Fibroblast of lung (primary cell): ENCODE results near the gene MAGED2.
"Not testable (repeated sequence)": the region's sequence is repeated elsewhere in the genome, so short reads cannot be mapped to it uniquely, and the experiment has no call there.

Experiments used
- EZH2 ChIP-seq: IDR thresholded peaks from 2 replicates; pipeline ENCODE4 v1.5.1; 2012; ENCODE audit warnings: low read length, control low read depth, mild to moderate bottlenecking; ENCODE audit errors: missing control alignments
- TF ChIP-seq, protein P1 (sequence below), 2 donors: IDR thresholded peaks in 1 of 2; conservative IDR thresholded peaks in 1 of 2; 1 replicate in 1 of 2; 2 replicates in 1 of 2; pipeline ENCODE4 v1.5.1; 2011 to 2012; ENCODE audit warnings: low read length in 2 of 2, control low read depth in 1 of 2, inconsistent platforms in 1 of 2, low read depth in 1 of 2, mild to moderate bottlenecking in 1 of 2

DNA sequence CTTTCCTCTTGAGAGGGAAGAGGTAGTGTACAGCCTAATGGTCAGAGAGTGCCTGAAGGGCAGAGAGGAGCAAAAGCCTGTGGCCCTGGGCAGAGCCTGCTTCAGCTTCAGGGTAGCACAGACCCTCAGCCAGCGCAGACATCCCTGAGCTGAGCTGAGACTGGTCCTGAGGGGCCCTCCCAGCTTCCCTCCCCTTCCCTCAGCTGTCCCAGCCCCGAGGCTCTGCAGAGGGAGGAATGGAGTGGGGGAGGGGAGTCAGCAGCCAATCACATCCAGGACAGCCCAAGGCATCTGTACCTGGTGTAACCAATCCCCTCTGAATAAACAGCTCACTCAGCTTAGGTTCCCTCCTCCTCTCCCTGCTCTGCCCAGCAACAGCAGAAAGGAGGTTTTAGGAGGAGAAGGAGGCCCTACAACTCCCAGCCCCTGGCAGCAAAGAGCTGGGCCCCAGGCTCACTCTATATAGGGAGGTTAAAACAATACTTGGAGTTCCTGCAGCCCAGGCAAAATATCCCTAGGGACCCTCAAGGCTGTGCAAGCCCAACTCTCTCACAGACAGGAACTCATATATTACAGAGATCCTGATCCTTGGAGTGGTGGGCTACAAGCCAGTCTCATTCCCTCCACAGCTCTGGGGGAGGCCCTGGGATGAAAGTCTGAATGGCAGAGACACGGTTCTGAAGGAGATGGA is 33.8 kb downstream of the MAGED2 start:
- TF ChIP-seq, protein P1, sequence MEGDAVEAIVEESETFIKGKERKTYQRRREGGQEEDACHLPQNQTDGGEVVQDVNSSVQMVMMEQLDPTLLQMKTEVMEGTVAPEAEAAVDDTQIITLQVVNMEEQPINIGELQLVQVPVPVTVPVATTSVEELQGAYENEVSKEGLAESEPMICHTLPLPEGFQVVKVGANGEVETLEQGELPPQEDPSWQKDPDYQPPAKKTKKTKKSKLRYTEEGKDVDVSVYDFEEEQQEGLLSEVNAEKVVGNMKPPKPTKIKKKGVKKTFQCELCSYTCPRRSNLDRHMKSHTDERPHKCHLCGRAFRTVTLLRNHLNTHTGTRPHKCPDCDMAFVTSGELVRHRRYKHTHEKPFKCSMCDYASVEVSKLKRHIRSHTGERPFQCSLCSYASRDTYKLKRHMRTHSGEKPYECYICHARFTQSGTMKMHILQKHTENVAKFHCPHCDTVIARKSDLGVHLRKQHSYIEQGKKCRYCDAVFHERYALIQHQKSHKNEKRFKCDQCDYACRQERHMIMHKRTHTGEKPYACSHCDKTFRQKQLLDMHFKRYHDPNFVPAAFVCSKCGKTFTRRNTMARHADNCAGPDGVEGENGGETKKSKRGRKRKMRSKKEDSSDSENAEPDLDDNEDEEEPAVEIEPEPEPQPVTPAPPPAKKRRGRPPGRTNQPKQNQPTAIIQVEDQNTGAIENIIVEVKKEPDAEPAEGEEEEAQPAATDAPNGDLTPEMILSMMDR (conservative IDR thresholded peaks at IDR 0.05 in 1 of 2, IDR thresholded peaks at IDR 0.05 in 1 of 2; ENCODE audit: low read depth in 1 of 2, low read length in 2 of 2) = not testable (repeated sequence)
- TF ChIP-seq EZH2 = not testable (repeated sequence)
